IMR-90 (cell line): ENCODE data around the gene CYP2W1. TPM values are rescaled to one million over a fixed set of nuclear protein-coding genes. Genes with fewer than 3 reads are reported as not detected.

Experiments
- ATAC-seq: fragments of 200-7000 bp; cut with Tn5 transposase; 2 replicates; pipeline ENCODE4 v1.9.1; 2020; ENCODE audit warnings: low read depth, mild to moderate bottlenecking, moderate library complexity
- BruUV-seq: library from RNA; stranded (reverse); fragments of 400-500 nt; replicated peaks from 2 replicates; lab custom pipeline; 2021; lab: Mats Ljungman, UMichigan
- CTCF ChIA-PET: fragments of 300-600 bp; formaldehyde crosslinking; extraction: SDS; loops from one replicate; lab custom pipeline; 2021; ENCODE audit warnings: antibody characterized with exemption; lab: Yijun Ruan, JAX
- POLR2A ChIA-PET: fragments of 300-600 bp; sonication (Branson Sonifier 250); formaldehyde crosslinking; loops from one replicate; lab custom pipeline; 2022; ENCODE audit warnings: antibody characterized with exemption; ENCODE audit not compliant: unreplicated experiment; lab: Charles Lee
- DNase-seq: peaks from one replicate; pipeline ENCODE4 v3.0.0; 2013
- H2AFZ ChIP-seq: replicated peaks from 2 replicates; pipeline ENCODE3; 2013; ENCODE audit warnings: low read length, mild to moderate bottlenecking; ENCODE audit not compliant: poor library complexity
- H2AK5ac ChIP-seq: 2 replicates; pipeline ENCODE4 v1.6.1; 2013; ENCODE audit warnings: low read depth, low read length, inconsistent platforms
- H2AK9ac ChIP-seq: replicated peaks from 2 replicates; pipeline ENCODE3; 2013; ENCODE audit warnings: mild to moderate bottlenecking, low read depth, low read length, moderate library complexity; ENCODE audit not compliant: poor library complexity
- H2BK120ac ChIP-seq: 2 replicates; pipeline ENCODE4 v1.6.1; 2013; ENCODE audit warnings: low read depth, low read length, inconsistent platforms
- H2BK15ac ChIP-seq: 3 replicates; pipeline ENCODE4 v1.6.1; 2013; ENCODE audit warnings: low read depth, low read length, inconsistent platforms
- H2BK20ac ChIP-seq: 2 replicates; pipeline ENCODE4 v1.6.1; 2013; ENCODE audit warnings: low read depth, mild to moderate bottlenecking, inconsistent platforms, low read length, moderate library complexity
- H2BK5ac ChIP-seq: 2 replicates; pipeline ENCODE4 v1.6.1; 2013; ENCODE audit warnings: mild to moderate bottlenecking, low read depth, low read length, inconsistent platforms; ENCODE audit not compliant: poor library complexity, severe bottlenecking
- H3K14ac ChIP-seq: replicated peaks from 2 replicates; pipeline ENCODE4 v1.6.1; 2013; ENCODE audit warnings: low read depth, low read length, inconsistent platforms
- H3K18ac ChIP-seq: 2 replicates; pipeline ENCODE4 v1.6.1; 2013; ENCODE audit warnings: low read depth, low read length, control low read depth
- H3K23ac ChIP-seq: 2 replicates; pipeline ENCODE4 v1.6.1; 2013; ENCODE audit warnings: low read depth, low read length, inconsistent platforms
- H3K27ac ChIP-seq: 2 replicates; pipeline ENCODE4 v1.5.1; 2013; ENCODE audit warnings: mild to moderate bottlenecking, control low read depth, low read length; ENCODE audit not compliant: insufficient read depth
- H3K27me3 ChIP-seq: 2 replicates; pipeline ENCODE4 v1.6.1; 2013; ENCODE audit warnings: low read length; ENCODE audit not compliant: control insufficient read depth, insufficient read depth
- H3K36me3 ChIP-seq: 2 replicates; pipeline ENCODE4 v1.6.1; 2013; ENCODE audit warnings: low read length, mixed read lengths; ENCODE audit not compliant: control insufficient read depth, insufficient read depth
- H3K4ac ChIP-seq: 2 replicates; pipeline ENCODE4 v1.6.1; 2013; ENCODE audit warnings: low read depth, low read length, inconsistent platforms
- H3K4me1 ChIP-seq: 2 replicates; pipeline ENCODE4 v1.6.1; 2013; ENCODE audit warnings: low read length, mixed read lengths; ENCODE audit not compliant: control insufficient read depth, insufficient read depth
- H3K4me2 ChIP-seq: 2 replicates; pipeline ENCODE4 v1.6.1; 2013; ENCODE audit warnings: low read depth, mild to moderate bottlenecking, control low read depth, low read length, moderate library complexity
- H3K4me3 ChIP-seq: 2 replicates; pipeline ENCODE4 v1.5.1; 2013; ENCODE audit warnings: low read depth, mild to moderate bottlenecking, control low read depth, low read length, moderate library complexity; ENCODE audit not compliant: insufficient read depth
- H3K56ac ChIP-seq: 2 replicates; pipeline ENCODE4 v1.6.1; 2013; ENCODE audit warnings: low read length, inconsistent platforms; ENCODE audit not compliant: insufficient read depth; ENCODE audit errors: extremely low read depth
- H3K79me1 ChIP-seq, 2 experiments: 2 replicates each; pipeline ENCODE4 v1.6.1; 2013; ENCODE audit warnings: low read length in 2 of 2, inconsistent platforms in 1 of 2, low read depth in 1 of 2
- H3K9ac ChIP-seq: 2 replicates; pipeline ENCODE4 v1.6.1; 2013; ENCODE audit warnings: low read depth, low read length, control low read depth
- H3K9me1 ChIP-seq: 2 replicates; pipeline ENCODE4 v1.6.1; 2013; ENCODE audit warnings: low read length, inconsistent platforms; ENCODE audit not compliant: insufficient read depth
- H3K9me3 ChIP-seq: 2 replicates; pipeline ENCODE4 v1.6.1; 2013; ENCODE audit warnings: low read length; ENCODE audit not compliant: control insufficient read depth, insufficient read depth
- H4K20me1 ChIP-seq: 2 replicates; pipeline ENCODE4 v1.6.1; 2013; ENCODE audit warnings: low read length, inconsistent platforms; ENCODE audit not compliant: insufficient read depth
- H4K5ac ChIP-seq: 2 replicates; pipeline ENCODE4 v1.6.1; 2013; ENCODE audit warnings: mild to moderate bottlenecking, low read depth, low read length, control low read depth
- H4K8ac ChIP-seq, 2 experiments: 2 replicates each; pipeline ENCODE4 v1.6.1; 2013; ENCODE audit warnings: low read depth in 2 of 2, low read length in 2 of 2, control low read depth in 1 of 2, inconsistent platforms in 1 of 2
- H4K91ac ChIP-seq: 2 replicates; pipeline ENCODE4 v1.6.1; 2013; ENCODE audit warnings: low read depth, low read length, inconsistent platforms; ENCODE audit not compliant: insufficient read depth
- CHD1 ChIP-seq: IDR thresholded peaks from 2 replicates; pipeline ENCODE4 v1.6.1; 2012; ENCODE audit warnings: low read depth, low read length, improper control_type of control experiment
- MAZ ChIP-seq: IDR thresholded peaks from 2 replicates; pipeline ENCODE4 v1.6.1; 2012; ENCODE audit warnings: low read depth, mild to moderate bottlenecking, low read length, improper control_type of control experiment, moderate library complexity, borderline replicate concordance
- MXI1 ChIP-seq: IDR thresholded peaks from 2 replicates; pipeline ENCODE4 v1.6.1; 2012; ENCODE audit warnings: low read depth, mild to moderate bottlenecking, low read length, moderate library complexity, borderline replicate concordance
- RAD21 ChIP-seq: IDR thresholded peaks from 2 replicates; pipeline ENCODE4 v1.6.1; 2012; ENCODE audit warnings: low read length, improper control_type of control experiment
- SMC3 ChIP-seq: fragments of 150-350 bp; IDR thresholded peaks from 2 replicates; pipeline ENCODE4 v1.6.1; 2016; ENCODE audit warnings: low read depth, mild to moderate bottlenecking, antibody characterized with exemption, low read length, moderate library complexity
- WGBS, 2 experiments: methylation state at CpG; one replicate each; pipeline versions ENCODE4 v1.1.5 to v1.1.7; 2013; ENCODE audit warnings: missing lambda C conversion rate in 2 of 2; ENCODE audit not compliant: insufficient read length in 1 of 2; ENCODE audit errors: extremely low coverage in 2 of 2; 5-methylcytosine and 5-hydroxymethylcytosine counted together
- dilution Hi-C: fragments of 300-500 bp; cut with HindIII; formaldehyde crosslinking; loops from one replicate; pipeline ENCODE4 v1.14.3; 2018; ENCODE audit warnings: low sequenced_read_pairs; ENCODE audit not compliant: unreplicated experiment
- in situ Hi-C: fragments of 300-500 bp; cut with MboI; formaldehyde crosslinking; loops from 3 replicates; pipeline ENCODE4 v1.14.3; 2019; ENCODE audit warnings: low sequenced_read_pairs, inconsistent platforms, mixed read lengths
- intact Hi-C: fragments of 100-400 bp; cut with micrococcal nuclease; formaldehyde crosslinking; loops from 2 replicates; pipeline ENCODE4 v1.10.0; 2022
- polyA plus RNA-seq, 3 experiments: library from polyadenylated mRNA; depleted of rRNA; stranded (reverse); fragments of >200 nt; gene quantifications; 2 replicates each; pipeline ENCODE4 v1.2.3, GENCODE V29; 2012; ENCODE audit warnings: low replicate concordance in 1 of 3
- total RNA-seq: library from RNA; depleted of rRNA; stranded (reverse); fragments of >200 nt; gene quantifications from 2 replicates; pipeline ENCODE4 v1.2.3, GENCODE V29; 2012
- TF ChIP-seq, protein P1 (sequence below): conservative IDR thresholded peaks from 2 replicates; pipeline ENCODE4 v1.5.1; 2012; ENCODE audit warnings: mild to moderate bottlenecking, low read depth, low read length, improper control_type of control experiment

CYP2W1 gene
- total and polyA plus RNA-seq, 2 of the 4 experiments (the other 2 are of a cell fraction), result not detected

DNA sequence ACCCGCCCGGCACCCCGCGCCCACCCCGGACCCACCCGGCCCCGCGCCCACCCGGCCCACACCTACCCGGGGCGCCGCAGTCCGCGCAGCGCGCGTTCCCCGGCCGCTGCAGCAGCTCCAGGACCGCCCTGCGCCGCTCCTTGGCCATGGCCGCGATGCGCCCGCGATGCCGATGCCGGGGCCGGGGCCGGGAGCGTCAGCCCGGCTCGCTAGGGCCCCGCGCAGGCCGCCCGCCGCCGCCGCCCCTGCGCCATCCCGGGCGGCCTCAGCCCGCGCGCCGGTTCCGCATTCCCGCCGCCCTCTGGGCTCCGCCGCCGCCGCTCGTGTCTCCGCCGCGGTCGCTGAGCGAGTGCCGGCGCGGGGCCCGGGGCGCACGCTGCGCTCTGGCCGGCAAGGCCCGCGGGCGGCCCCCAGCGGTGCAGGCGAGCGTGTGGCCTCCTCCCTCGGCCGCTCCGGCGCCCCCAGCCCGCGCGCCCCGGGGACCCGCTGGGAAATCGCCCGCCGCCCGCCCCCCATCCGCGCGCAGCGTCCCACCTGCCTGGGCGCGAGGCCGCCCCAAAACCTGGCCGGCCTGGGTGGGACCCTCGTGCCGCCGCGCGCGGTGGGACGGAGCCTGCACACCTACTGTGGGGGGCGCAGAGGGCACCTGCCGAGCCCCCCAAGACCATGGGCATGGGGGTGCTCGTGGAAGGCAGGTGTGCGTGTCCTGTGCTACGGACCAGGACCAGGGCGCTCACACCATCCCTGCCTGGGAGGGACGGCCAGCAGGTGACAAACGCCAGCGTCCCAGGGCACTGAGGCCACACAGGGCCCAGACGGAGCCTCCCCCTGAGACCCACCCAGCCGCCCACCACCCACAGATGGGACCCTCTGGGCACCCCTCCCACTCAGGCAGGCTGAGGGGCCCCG lies 28.4 kb upstream of the CYP2W1 start, which contains the start of gene ADAP1:
ADAP1 (minus strand) TSS at position 351 of the 909 bp plus-strand sequence; CDS start at position 148, 203 bp downstream.
- ChIA-PET POLR2A (no interaction called here), CTCF (interaction anchor here (0.9 kb wide), 1 partner anchor 26 kb away, joined by 3 read pairs; no protein-coding TSS in a partner anchor)
- Histone ChIP-seq H3K9me3 (no peaks in the 10 kb centered on the region), H2BK15ac (no peak within 1 kb of the TSS), H3K27me3 (peaks cover 18% of the 10 kb centered on the region; the same call in 1 of the 2 replicates), H3K4me3 (peak within 1 kb of the TSS; percentile 46), H2BK5ac (no peak within 1 kb of the TSS), H2BK20ac (no peak within 1 kb of the TSS), H3K56ac (no peak within 1 kb of the TSS), H4K91ac (no peak within 1 kb of the TSS), H3K23ac (no peak within 1 kb of the TSS), H2AFZ (peak within 1 kb of the TSS; percentile 76), H4K5ac (no peak within 1 kb of the TSS), H3K4ac (no peak within 1 kb of the TSS), H3K4me1 (no peaks in the 10 kb centered on the region; the same call in 1 of the 2 replicates), H2AK9ac (peak within 1 kb of the TSS; percentile 50), H3K9ac (no peak within 1 kb of the TSS), H3K18ac (no peak within 1 kb of the TSS), H3K9me1 (no peaks in the 10 kb centered on the region), H2AK5ac (no peak within 1 kb of the TSS), H3K79me1 (no peaks in the 10 kb centered on the region; a peak in 1 of 4 replicates), H3K36me3 (no peaks in the 10 kb centered on the region), H2BK120ac (no peak within 1 kb of the TSS), H4K20me1 (peaks cover 3% of the 10 kb centered on the region; the same call in 1 of the 2 replicates), H3K27ac (no peak within 1 kb of the TSS), H3K14ac (no peak within 1 kb of the TSS), H4K8ac (no peak within 1 kb of the TSS), H3K4me2 (peak within 1 kb of the TSS; percentile 67)
- BruUV-seq, result no TSS peak
- dilution Hi-C loops, result no loop called here
- 8% methylated on average over 55 of the region's 115 CpGs; no CpG with 5 or more reads in 1 of the 2 experiments for WGBS, 2 experiments
- intact Hi-C loops, result loop anchor here (1.0 to 5.0 kb wide), 2 partner anchors 45 to 167 kb away; no protein-coding TSS in a partner anchor
- peak; percentile 31; the same call in 1 of the 2 replicates for TF ChIP-seq MAZ
- TF ChIP-seq SMC3, result peak; percentile 50
- TF ChIP-seq RAD21, result peak; percentile 64
- no peak for TF ChIP-seq CHD1
- TF ChIP-seq, protein P1, sequence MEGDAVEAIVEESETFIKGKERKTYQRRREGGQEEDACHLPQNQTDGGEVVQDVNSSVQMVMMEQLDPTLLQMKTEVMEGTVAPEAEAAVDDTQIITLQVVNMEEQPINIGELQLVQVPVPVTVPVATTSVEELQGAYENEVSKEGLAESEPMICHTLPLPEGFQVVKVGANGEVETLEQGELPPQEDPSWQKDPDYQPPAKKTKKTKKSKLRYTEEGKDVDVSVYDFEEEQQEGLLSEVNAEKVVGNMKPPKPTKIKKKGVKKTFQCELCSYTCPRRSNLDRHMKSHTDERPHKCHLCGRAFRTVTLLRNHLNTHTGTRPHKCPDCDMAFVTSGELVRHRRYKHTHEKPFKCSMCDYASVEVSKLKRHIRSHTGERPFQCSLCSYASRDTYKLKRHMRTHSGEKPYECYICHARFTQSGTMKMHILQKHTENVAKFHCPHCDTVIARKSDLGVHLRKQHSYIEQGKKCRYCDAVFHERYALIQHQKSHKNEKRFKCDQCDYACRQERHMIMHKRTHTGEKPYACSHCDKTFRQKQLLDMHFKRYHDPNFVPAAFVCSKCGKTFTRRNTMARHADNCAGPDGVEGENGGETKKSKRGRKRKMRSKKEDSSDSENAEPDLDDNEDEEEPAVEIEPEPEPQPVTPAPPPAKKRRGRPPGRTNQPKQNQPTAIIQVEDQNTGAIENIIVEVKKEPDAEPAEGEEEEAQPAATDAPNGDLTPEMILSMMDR, result peak; percentile 51
- no peak for TF ChIP-seq MXI1
- peak; percentile 87 for ATAC-seq
- in situ Hi-C loops, result no loop called here
- DNase-seq, result peak; percentile 47
